NCI-H2081 treated with DMSO at 0.1 percent for 48 hours (cell line): ENCODE measurements around the gene GPR61.

Source experiments
- DNase-seq: peaks from one replicate; lab custom pipeline; 2025; lab: John Stamatoyannopoulos, UW

The GPR61 gene

GRCh38 chr1:109569323-109569722 lies 29.7 kb downstream of the GPR61 start:
- DNase-seq, result no peak

- no peak for DNase-seq
Measured at GRCh38 chr1:109570414-109570813, 30.7 kb downstream of the GPR61 start.

- DNase-seq, result no peak
Measured at GRCh38 chr1:109573785-109574184, 34.1 kb downstream of the GPR61 start.

GRCh38 chr1:109578947-109579443 lies 39.3 kb downstream of the GPR61 start:
- no peak for DNase-seq

- no peak for DNase-seq
Measured at GRCh38 chr1:109579491-109579890, 39.8 kb downstream of the GPR61 start.

- DNase-seq, result no peak
Measured at GRCh38 chr1:109582021-109582420, 42.3 kb downstream of the GPR61 start.

- no peak for DNase-seq
Measured at GRCh38 chr1:109584766-109585165, 45.1 kb downstream of the GPR61 start.

GRCh38 chr1:109586055-109586454 lies 46.4 kb downstream of the GPR61 start:
- DNase-seq, result no peak

- DNase-seq, result no peak
Measured at GRCh38 chr1:109589177-109589576, 49.5 kb downstream of the GPR61 start.

GRCh38 chr1:109589679-109590078 lies 50.0 kb downstream of the GPR61 start:
- no peak for DNase-seq

GRCh38 chr1:109592916-109593315 lies 53.2 kb downstream of the GPR61 start:
- DNase-seq, result no peak

GRCh38 chr1:109595531-109595930 lies 55.9 kb downstream of the GPR61 start:
- no peak for DNase-seq
